Esophagus muscularis mucosa (tissue), 4 donors: ENCODE data around the gene SNCG.

Experiments
- CTCF ChIP-seq, 3 experiments: fragments of 200-600 bp in 2 of 3; fragments of 450-650 bp in 1 of 3; sonication (generic) in 2 of 3; IDR thresholded peaks; one replicate each; pipeline ENCODE4 v1.5.1; 2017 to 2019; ENCODE audit warnings: antibody characterized with exemption in 3 of 3, mild to moderate bottlenecking in 2 of 3, moderate library complexity in 1 of 3
- EP300 ChIP-seq: sonication (generic); formaldehyde crosslinking; IDR thresholded peaks from one replicate; pipeline ENCODE4 v1.6.1; 2017; ENCODE audit warnings: antibody characterized with exemption
- POLR2A ChIP-seq: fragments of 450-650 bp; IDR thresholded peaks from one replicate; pipeline ENCODE4 v1.6.1; 2017; ENCODE audit warnings: antibody characterized with exemption, moderate library complexity, mild to moderate bottlenecking, low read depth

- TF ChIP-seq POLR2A = no peak
- no peak for TF ChIP-seq CTCF (IDR thresholded peaks at IDR 0.05)
- TF ChIP-seq EP300 = no peak
These were observed 7.7 kb downstream of the SNCG start for GRCh38 chr10:86965986-86966654.
